ENCODE measurements around the gene PDGFC. TPM values are rescaled to one million over a fixed set of nuclear protein-coding genes. Genes with fewer than 3 reads are reported as not detected.

PDGFC gene
- total and polyA plus RNA-seq, 2 of the 8 experiments (the other 6 are each of a cell fraction or from before 2014, with no cell fraction given) = 0.65 to 2.7 TPM

GRCh38 chr4:156794863-156795262, 176.7 kb downstream of the PDGFC start:
- Histone ChIP-seq H4K5ac (ENCODE audit: insufficient read length, low read depth, low read length) (no peak overlapping the region), H2BK12ac (ENCODE audit: low read depth, low read length) (no peak overlapping the region), H4K91ac (replicated peaks; ENCODE audit: insufficient read length, low read length) (no peak overlapping the region), H2AFZ (ENCODE audit: low read length) (no peak overlapping the region), H4K20me1 (replicated peaks in 1 of 2; ENCODE audit: control insufficient read depth in 1 of 2, insufficient read depth in 2 of 2, low read length in 2 of 2) (no peaks in the 10 kb centered on the region), H2BK15ac (ENCODE audit: low read length) (no peak overlapping the region), H2BK5ac (ENCODE audit: low read depth, low read length) (no peak overlapping the region), H3K27me3 (replicated peaks in 1 of 4; ENCODE audit: control insufficient read depth in 3 of 4, extremely low read depth in 1 of 4, insufficient read depth in 3 of 4, low read length in 3 of 4) (no peaks in the 10 kb centered on the region), H3K9me3 (ENCODE audit: insufficient read depth in 2 of 2, low read depth in 1 of 2, low read length in 1 of 2) (no peaks in the 10 kb centered on the region), H4K8ac (ENCODE audit: extremely low read depth, insufficient read depth, low read length) (no peak overlapping the region), H3K4me1 (replicated peaks in 1 of 4; ENCODE audit: control insufficient read depth in 3 of 4, insufficient read depth in 4 of 4, low read length in 3 of 4) (peaks cover 0 to 4% (median 0%) of the 10 kb centered on the region in 4 experiments; a peak in 2 of 7 replicates), H3K23ac (ENCODE audit: insufficient read length) (no peak overlapping the region), H3K79me1 (ENCODE audit: low read depth, low read length) (no peaks in the 10 kb centered on the region), H3K14ac (ENCODE audit: insufficient read length) (no peak overlapping the region), H3K56ac (replicated peaks; ENCODE audit: insufficient read length, low read depth, low read length) (no peak overlapping the region), H3K23me2 (ENCODE audit: low read depth, low read length) (no peaks in the 10 kb centered on the region), H3K79me2 (ENCODE audit: control insufficient read depth in 1 of 2, insufficient read depth in 2 of 2, low read length in 2 of 2) (no peaks in the 10 kb centered on the region), H3K4ac (replicated peaks; ENCODE audit: insufficient read length, low read depth, low read length) (no peak overlapping the region), H3K4me2 (ENCODE audit: insufficient read depth in 1 of 2, low read depth in 2 of 2, low read length in 2 of 2) (no peak overlapping the region), H3K18ac (ENCODE audit: extremely low read depth, low read length) (no peak overlapping the region), H3K27ac (ENCODE audit: low read depth, low read length) (no peak overlapping the region), H3K9ac (replicated peaks in 1 of 4; ENCODE audit: extremely low read depth in 1 of 4, low read depth in 3 of 4, low read length in 3 of 4) (no peak overlapping the region), H2AK5ac (ENCODE audit: low read depth, low read length) (no peak overlapping the region), H3K36me3 (ENCODE audit: control insufficient read depth in 2 of 4, insufficient read depth in 4 of 4, low read length in 3 of 4) (no peaks in the 10 kb centered on the region), H2BK120ac (replicated peaks; ENCODE audit: low read depth, low read length) (no peak overlapping the region), H3K4me3 (ENCODE audit: extremely low read depth in 1 of 4, insufficient read depth in 2 of 4, low read depth in 3 of 4, low read length in 4 of 4) (no peak overlapping the region), H2BK20ac (ENCODE audit: low read length) (no peak overlapping the region)
- DNase-seq (ENCODE audit: low read depth in 1 of 2, low spot score in 2 of 2) (no peak), FAIRE-seq (no peak)
- 90% methylated on average over 4 of the region's 4 CpGs; no CpG with 5 or more reads in 1 of the 2 experiments for WGBS, 2 experiments (ENCODE audit: extremely low coverage in 1 of 2, insufficient coverage in 1 of 2, insufficient read length in 1 of 2, insufficient replicate concordance in 2 of 2, low coverage in 1 of 2, low lambda C conversion rate in 2 of 2, missing lambda C conversion rate in 1 of 2)
- ChIA-PET POLR2A (ENCODE audit: partially characterized antibody) (no interaction called here), CTCF (ENCODE audit: partially characterized antibody) (no interaction called here)
- TF ChIP-seq RXRA (IDR thresholded peaks at IDR 0.05; ENCODE audit: insufficient read depth, low read depth, low read length) = no peak
- TF ChIP-seq, protein P1, sequence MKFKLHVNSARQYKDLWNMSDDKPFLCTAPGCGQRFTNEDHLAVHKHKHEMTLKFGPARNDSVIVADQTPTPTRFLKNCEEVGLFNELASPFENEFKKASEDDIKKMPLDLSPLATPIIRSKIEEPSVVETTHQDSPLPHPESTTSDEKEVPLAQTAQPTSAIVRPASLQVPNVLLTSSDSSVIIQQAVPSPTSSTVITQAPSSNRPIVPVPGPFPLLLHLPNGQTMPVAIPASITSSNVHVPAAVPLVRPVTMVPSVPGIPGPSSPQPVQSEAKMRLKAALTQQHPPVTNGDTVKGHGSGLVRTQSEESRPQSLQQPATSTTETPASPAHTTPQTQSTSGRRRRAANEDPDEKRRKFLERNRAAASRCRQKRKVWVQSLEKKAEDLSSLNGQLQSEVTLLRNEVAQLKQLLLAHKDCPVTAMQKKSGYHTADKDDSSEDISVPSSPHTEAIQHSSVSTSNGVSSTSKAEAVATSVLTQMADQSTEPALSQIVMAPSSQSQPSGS (IDR thresholded peaks at IDR 0.05; ENCODE audit: low read length) = no peak
